Measurements from ENCODE around the gene C6orf89. TPM values are rescaled to one million over a fixed set of nuclear protein-coding genes. Genes with fewer than 3 reads are reported as not detected.

C6orf89 gene
- total and polyA plus RNA-seq, 2 of the 8 experiments (the other 6 are each of a cell fraction or from before 2014, with no cell fraction given) = 4.6 to 12.3 TPM

DNA sequence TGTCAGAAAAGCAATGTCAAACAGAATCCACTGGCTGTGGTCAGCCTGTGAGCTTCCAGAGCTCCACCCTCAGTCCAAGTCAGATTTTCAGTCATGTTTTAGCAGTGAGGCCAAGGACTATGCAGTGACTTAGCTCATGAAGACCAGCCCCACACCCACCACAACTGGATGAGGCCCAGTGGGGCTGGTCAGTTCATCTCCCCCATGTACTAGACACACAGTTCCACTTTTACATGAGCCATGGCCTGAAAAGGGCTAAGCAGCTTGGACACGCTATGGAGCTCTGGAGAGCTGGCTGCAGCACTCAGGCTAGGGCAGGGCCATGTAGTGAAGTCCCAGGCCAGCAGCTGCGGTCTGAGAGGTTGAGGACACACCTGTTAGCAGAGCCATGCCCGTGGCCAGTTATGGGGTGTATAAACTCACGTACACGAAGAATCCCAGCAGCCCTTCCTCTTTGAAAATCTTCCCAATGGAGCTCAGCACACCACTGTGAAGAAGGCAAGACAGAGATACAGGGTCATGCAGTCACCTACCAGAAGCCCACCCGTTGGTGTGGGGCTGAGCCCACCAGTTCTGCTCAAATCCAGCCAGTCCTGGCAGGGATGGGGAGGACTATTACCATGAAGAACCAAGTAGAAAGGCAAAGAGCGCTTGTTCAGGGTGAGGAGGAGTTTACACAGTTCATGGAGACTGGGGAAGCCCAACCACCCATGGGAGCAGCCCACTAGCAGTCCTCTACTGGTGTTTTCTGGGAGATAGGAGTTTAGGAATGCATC lies 89.7 kb downstream of the C6orf89 start (continued):
- no peak for TF ChIP-seq CTBP2 (IDR thresholded peaks at IDR 0.05; ENCODE audit: borderline replicate concordance, insufficient read depth, insufficient read length, low read length)
- no peak for TF ChIP-seq CREB1 (IDR thresholded peaks at IDR 0.05)
- TF ChIP-seq BCL11A (IDR thresholded peaks at IDR 0.05; ENCODE audit: low read depth in 2 of 2, low read length in 2 of 2) = no peak
- TF ChIP-seq KDM4A (IDR thresholded peaks at IDR 0.05; ENCODE audit: low read depth, low read length, severe bottlenecking) = no peak
- TF ChIP-seq CBX8 (IDR thresholded peaks at IDR 0.05; ENCODE audit: borderline replicate concordance, low read depth, low read length) = no peak
- TF ChIP-seq SAP30 (IDR thresholded peaks at IDR 0.05; ENCODE audit: insufficient read depth, insufficient replicate concordance, low read length) = no peak
